ENCODE results near the gene BRMS1. TPM values are rescaled to one million over a fixed set of nuclear protein-coding genes. Genes with fewer than 3 reads are reported as not detected.

Gene BRMS1
- total and polyA plus RNA-seq, 2 experiments from 2014 or later, result 39.7 to 48.6 TPM

- no peaks in the 10 kb centered on the region for H4K20me1 ChIP-seq (ENCODE audit: insufficient read depth, poor library complexity, severe bottlenecking)
- H2AFZ ChIP-seq, result no peak within 1 kb of the TSS
- peak within 1 kb of the TSS; percentile 19 for H3K4me3 ChIP-seq
- peak within 1 kb of the TSS; percentile 77 for H3K4me2 ChIP-seq
- no peaks in the 10 kb centered on the region for H3K36me3 ChIP-seq (replicated peaks; ENCODE audit: insufficient read depth, low read depth)
- peak; percentile 84 for DNase-seq (ENCODE audit: low spot score)
- 35% methylated on average over 10 of the region's 29 CpGs for WGBS (ENCODE audit: low lambda C conversion rate, missing lambda C conversion rate)
- peaks cover 23% of the 10 kb centered on the region for H3K4me1 ChIP-seq (ENCODE audit: insufficient read depth)
- TF ChIP-seq CTCF (IDR thresholded peaks at IDR 0.05; ENCODE audit: poor library complexity), result no peak
- no peak for TF ChIP-seq EZH2phosphoT487 (IDR thresholded peaks at IDR 0.05; ENCODE audit: low read depth, severe bottlenecking, unreplicated experiment)
- TF ChIP-seq EZH2 (IDR thresholded peaks at IDR 0.05; ENCODE audit: borderline replicate concordance), result no peak
- peaks cover 29% of the 10 kb centered on the region for H3K79me2 ChIP-seq
- H3K27ac ChIP-seq, result peak within 1 kb of the TSS; percentile 97
- no peaks in the 10 kb centered on the region for H3K27me3 ChIP-seq
- no peaks in the 10 kb centered on the region for H3K9me2 ChIP-seq (replicated peaks; ENCODE audit: insufficient read depth)
- H3K9me3 ChIP-seq (ENCODE audit: low read depth), result no peaks in the 10 kb centered on the region
These were observed 28.1 kb downstream of the BRMS1 start, which contains the start of gene CD248 for GRCh38 chr11:66316849-66317251. CD248 (minus strand) TSS chr11:66317044; CDS start chr11:66317027, 17 bp downstream.

- TF ChIP-seq CTCF (IDR thresholded peaks at IDR 0.05; ENCODE audit: poor library complexity) (no peak), EZH2 (IDR thresholded peaks at IDR 0.05; ENCODE audit: borderline replicate concordance) (no peak)
- Histone ChIP-seq H3K9me2 (replicated peaks; ENCODE audit: insufficient read depth) (no peaks in the 10 kb centered on the region), H2AFZ (no peak overlapping the region), H4K20me1 (ENCODE audit: insufficient read depth, poor library complexity, severe bottlenecking) (no peaks in the 10 kb centered on the region), H3K27ac (peak overlapping the region; percentile 97), H3K4me1 (ENCODE audit: insufficient read depth) (peaks cover 23% of the 10 kb centered on the region), H3K27me3 (no peaks in the 10 kb centered on the region), H3K79me2 (peaks cover 29% of the 10 kb centered on the region), H3K36me3 (replicated peaks; ENCODE audit: insufficient read depth, low read depth) (no peaks in the 10 kb centered on the region), H3K4me2 (peak overlapping the region; percentile 77), H3K4me3 (peak overlapping the region; percentile 19), H3K9me3 (ENCODE audit: low read depth) (no peaks in the 10 kb centered on the region)
- 83% methylated on average over 50 of the region's 52 CpGs for WGBS (ENCODE audit: low lambda C conversion rate, missing lambda C conversion rate)
- DNase-seq (ENCODE audit: low spot score), result no peak
These were observed 28.7 kb downstream of the BRMS1 start for GRCh38 chr11:66315921-66316811.

- no peak for DNase-seq (ENCODE audit: low spot score)
- Histone ChIP-seq H3K9me2 (replicated peaks; ENCODE audit: insufficient read depth) (no peaks in the 10 kb centered on the region), H3K36me3 (replicated peaks; ENCODE audit: insufficient read depth, low read depth) (no peaks in the 10 kb centered on the region), H4K20me1 (ENCODE audit: insufficient read depth, poor library complexity, severe bottlenecking) (no peaks in the 10 kb centered on the region), H3K4me2 (peak overlapping the region; percentile 77), H3K4me3 (peak overlapping the region; percentile 23), H3K4me1 (ENCODE audit: insufficient read depth) (peaks cover 23% of the 10 kb centered on the region), H3K27me3 (no peaks in the 10 kb centered on the region), H3K9me3 (ENCODE audit: low read depth) (no peaks in the 10 kb centered on the region), H3K79me2 (peaks cover 29% of the 10 kb centered on the region), H2AFZ (no peak overlapping the region), H3K27ac (peak overlapping the region; percentile 97)
- TF ChIP-seq EZH2 (IDR thresholded peaks at IDR 0.05; ENCODE audit: borderline replicate concordance) (no peak), CTCF (IDR thresholded peaks at IDR 0.05; ENCODE audit: poor library complexity) (no peak), EZH2phosphoT487 (IDR thresholded peaks at IDR 0.05; ENCODE audit: low read depth, severe bottlenecking, unreplicated experiment) (no peak)
- WGBS (ENCODE audit: low lambda C conversion rate, missing lambda C conversion rate), result 90% methylated on average over 10 of the region's 14 CpGs
These were observed 29.4 kb downstream of the BRMS1 start for GRCh38 chr11:66315498-66315885.
